HL-60 (cell line): Measurements from ENCODE around the gene RIMKLA.

Experiments used
- CTCF ChIP-seq: IDR thresholded peaks from one replicate; pipeline ENCODE4 v1.5.1; 2011; ENCODE audit warnings: low read length, control low read depth, inconsistent platforms; ENCODE audit not compliant: insufficient read depth
- GABPA ChIP-seq: IDR thresholded peaks from 2 replicates; pipeline ENCODE4 v1.6.1; 2012; ENCODE audit warnings: low read depth
- POLR2AphosphoS5 ChIP-seq: IDR thresholded peaks from 2 replicates; pipeline ENCODE4 v1.6.1; 2012; ENCODE audit warnings: low read depth
- REST ChIP-seq: IDR thresholded peaks from 2 replicates; pipeline ENCODE4 v1.6.1; 2012; ENCODE audit warnings: low read depth; ENCODE audit not compliant: insufficient replicate concordance

- TF ChIP-seq POLR2AphosphoS5 (no peak), CTCF (no peak), REST (no peak), GABPA (no peak)
Measured at GRCh38 chr1:42364542-42364941, 16.1 kb upstream of the RIMKLA start.
